ENCODE data around the gene MRGPRF. TPM values are rescaled to one million over a fixed set of nuclear protein-coding genes. Genes with fewer than 3 reads are reported as not detected.

MRGPRF gene
- total and polyA plus RNA-seq, 7 donors, result 1.7 to 3.8 (median 2.7) TPM

DNA sequence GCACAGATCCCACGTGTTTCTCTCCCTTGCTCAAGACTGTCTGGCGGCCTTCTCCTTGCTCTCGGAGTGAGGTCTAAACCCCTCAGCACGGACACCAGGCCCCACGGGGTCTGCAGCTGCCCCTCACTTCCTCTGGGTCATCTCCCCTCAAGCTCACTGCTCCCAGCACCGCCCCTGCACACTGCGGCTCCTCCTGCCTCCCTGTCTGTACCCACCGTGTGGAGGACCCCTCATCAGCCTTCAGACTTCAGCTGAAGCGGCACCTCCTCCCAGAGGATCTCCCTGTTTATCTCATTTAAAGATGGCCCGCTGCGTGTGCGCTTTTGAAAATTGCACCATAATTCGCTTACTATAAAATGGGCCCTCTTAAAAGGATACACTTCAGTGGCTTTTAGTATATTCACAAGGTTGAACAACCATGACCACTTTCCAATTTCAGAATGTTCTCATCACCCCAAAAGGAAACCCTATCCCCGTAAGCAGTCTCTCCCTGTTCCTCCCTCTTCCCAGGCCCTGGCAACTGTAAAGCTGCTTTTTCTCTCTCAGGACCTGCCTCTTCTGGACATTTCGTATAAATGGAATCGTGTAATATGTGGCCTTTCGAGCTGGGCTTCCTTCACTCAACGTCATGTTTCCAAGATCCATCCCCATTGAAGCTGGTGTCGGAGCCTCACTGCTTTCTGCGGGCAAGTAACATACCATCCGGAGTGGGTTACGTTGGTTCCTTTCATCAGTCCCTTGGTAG is 21.2 kb upstream of the MRGPRF start:
- TF ChIP-seq, protein P1, sequence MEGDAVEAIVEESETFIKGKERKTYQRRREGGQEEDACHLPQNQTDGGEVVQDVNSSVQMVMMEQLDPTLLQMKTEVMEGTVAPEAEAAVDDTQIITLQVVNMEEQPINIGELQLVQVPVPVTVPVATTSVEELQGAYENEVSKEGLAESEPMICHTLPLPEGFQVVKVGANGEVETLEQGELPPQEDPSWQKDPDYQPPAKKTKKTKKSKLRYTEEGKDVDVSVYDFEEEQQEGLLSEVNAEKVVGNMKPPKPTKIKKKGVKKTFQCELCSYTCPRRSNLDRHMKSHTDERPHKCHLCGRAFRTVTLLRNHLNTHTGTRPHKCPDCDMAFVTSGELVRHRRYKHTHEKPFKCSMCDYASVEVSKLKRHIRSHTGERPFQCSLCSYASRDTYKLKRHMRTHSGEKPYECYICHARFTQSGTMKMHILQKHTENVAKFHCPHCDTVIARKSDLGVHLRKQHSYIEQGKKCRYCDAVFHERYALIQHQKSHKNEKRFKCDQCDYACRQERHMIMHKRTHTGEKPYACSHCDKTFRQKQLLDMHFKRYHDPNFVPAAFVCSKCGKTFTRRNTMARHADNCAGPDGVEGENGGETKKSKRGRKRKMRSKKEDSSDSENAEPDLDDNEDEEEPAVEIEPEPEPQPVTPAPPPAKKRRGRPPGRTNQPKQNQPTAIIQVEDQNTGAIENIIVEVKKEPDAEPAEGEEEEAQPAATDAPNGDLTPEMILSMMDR (IDR thresholded peaks at IDR 0.05), result no peak
- Histone ChIP-seq H3K36me3 (ENCODE audit: insufficient read depth in 1 of 2, low read depth in 1 of 2) (no peaks in the 10 kb centered on the region), H3K4me1 (no peaks in the 10 kb centered on the region), H3K27me3 (ENCODE audit: insufficient read depth in 3 of 3, low read length in 2 of 3) (peaks cover 0 to 16% (median 1%) of the 10 kb centered on the region in 3 donors), H3K9me3 (no peaks in the 10 kb centered on the region), H3K4me3 (no peak overlapping the region), H3K27ac (no peak overlapping the region)
- ATAC-seq (no peak), DNase-seq (no peak)
- intact Hi-C loops (cut with DNase I), result no loop called here
- 82 to 84% (median 82%) methylated on average over 22 of the region's 22 CpGs for WGBS, 3 donors

DNA sequence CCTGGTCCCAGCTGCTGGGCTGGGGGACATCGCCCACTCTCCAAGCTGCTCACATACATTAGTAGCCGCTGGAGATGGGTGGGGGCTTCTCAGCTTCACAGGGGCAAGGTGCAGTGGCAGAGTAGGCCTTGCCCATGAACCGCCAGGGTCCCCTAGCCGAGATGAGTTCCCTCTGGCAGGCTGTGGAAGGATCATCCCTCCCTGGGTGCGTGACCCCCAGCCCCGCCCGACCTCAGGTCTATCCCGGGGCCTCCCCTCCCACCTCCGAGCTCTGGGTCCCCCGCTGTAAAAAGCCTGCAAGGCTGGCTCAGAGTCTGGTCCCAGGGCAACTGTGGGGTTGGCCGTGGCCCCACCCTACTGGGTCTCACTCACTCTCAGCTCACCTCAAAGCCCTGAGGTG is 20.4 kb upstream of the MRGPRF start:
- TF ChIP-seq, protein P1 (IDR thresholded peaks at IDR 0.05), result no peak
- 74 to 83% (median 78%) methylated on average over 9 to 11 of the region's 11 CpGs for WGBS, 3 donors
- no peaks in the 10 kb centered on the region for H3K36me3 ChIP-seq (ENCODE audit: insufficient read depth in 1 of 2, low read depth in 1 of 2)
- DNase-seq (no peak), ATAC-seq (no peak)
- H3K4me1 ChIP-seq, result no peaks in the 10 kb centered on the region
- intact Hi-C loops (cut with DNase I), result no loop called here
- no peaks in the 10 kb centered on the region for H3K9me3 ChIP-seq
- no peak overlapping the region for H3K4me3 ChIP-seq
- H3K27ac ChIP-seq, result no peak overlapping the region
- H3K27me3 ChIP-seq (ENCODE audit: insufficient read depth in 3 of 3, low read length in 2 of 3), result peaks cover 0 to 16% (median 1%) of the 10 kb centered on the region in 3 donors

DNA sequence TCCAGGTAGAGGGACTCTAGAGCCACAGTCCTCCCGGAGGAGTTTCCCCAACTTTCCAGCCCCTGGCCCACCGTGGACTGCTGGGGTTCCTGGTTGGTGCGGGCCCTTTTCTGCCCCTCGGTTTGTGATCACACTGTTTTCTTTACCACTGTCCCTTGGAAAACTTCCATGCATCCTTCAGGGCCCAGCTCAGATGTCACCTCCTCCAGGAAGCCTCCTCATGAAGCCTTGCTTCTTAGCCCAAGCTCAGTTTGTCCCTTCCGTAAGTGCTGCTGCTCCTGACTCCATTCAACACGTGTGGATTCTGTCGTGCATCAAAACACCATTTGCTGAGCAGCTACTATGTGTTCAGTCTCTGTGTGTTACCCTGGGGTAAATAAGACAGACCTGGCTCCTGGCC is 19.8 kb upstream of the MRGPRF start:
- Histone ChIP-seq H3K4me3 (no peak overlapping the region), H3K9me3 (no peaks in the 10 kb centered on the region), H3K27me3 (ENCODE audit: insufficient read depth in 3 of 3, low read length in 2 of 3) (peaks cover 0 to 16% (median 1%) of the 10 kb centered on the region in 3 donors), H3K4me1 (no peaks in the 10 kb centered on the region), H3K27ac (no peak overlapping the region), H3K36me3 (ENCODE audit: insufficient read depth in 1 of 2, low read depth in 1 of 2) (no peaks in the 10 kb centered on the region)
- intact Hi-C loops (cut with DNase I), result no loop called here
- 74 to 81% (median 80%) methylated on average over 6 to 7 of the region's 7 CpGs for WGBS, 3 donors
- no peak for DNase-seq
- TF ChIP-seq, protein P1 (IDR thresholded peaks at IDR 0.05), result no peak
- no peak for ATAC-seq

DNA sequence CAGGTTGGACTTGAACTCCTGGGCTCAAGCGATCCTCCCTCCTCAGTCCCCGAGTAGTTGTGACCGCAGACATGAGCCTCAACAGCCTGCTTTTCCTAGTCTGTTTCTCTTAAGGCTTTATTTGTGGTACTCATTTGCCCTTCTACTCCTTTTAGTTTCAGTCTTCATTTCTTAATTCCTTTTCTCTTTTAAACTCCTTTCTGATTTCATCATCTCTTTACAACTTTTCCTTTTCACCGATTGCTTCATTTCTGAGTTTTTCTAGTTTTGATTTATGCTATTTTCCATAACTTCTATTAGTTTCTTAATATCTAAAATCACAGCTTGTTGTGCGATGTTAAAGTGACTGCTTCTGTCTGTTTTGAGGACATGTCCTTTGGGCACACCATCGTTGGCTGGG is 17.3 kb upstream of the MRGPRF start:
- H3K9me3 ChIP-seq, result no peaks in the 10 kb centered on the region
- H3K36me3 ChIP-seq (ENCODE audit: insufficient read depth in 1 of 2, low read depth in 1 of 2), result no peaks in the 10 kb centered on the region
- DNase-seq (no peak), ATAC-seq (no peak)
- H3K4me3 ChIP-seq, result no peak overlapping the region
- peaks cover 0 to 7% (median 0%) of the 10 kb centered on the region in 3 donors for H3K27me3 ChIP-seq (ENCODE audit: insufficient read depth in 3 of 3, low read length in 2 of 3)
- H3K4me1 ChIP-seq, result no peaks in the 10 kb centered on the region
- intact Hi-C loops (cut with DNase I), result no loop called here
- 66 to 81% (median 73%) methylated on average over 6 of the region's 6 CpGs for WGBS, 3 donors
- no peak overlapping the region for H3K27ac ChIP-seq
- TF ChIP-seq, protein P1 (IDR thresholded peaks at IDR 0.05), result no peak

Data from psoas muscle (tissue), 8 donors.